Kidney glomerular epithelial cell (primary cell): Measurements from ENCODE around the gene PKNOX2.
A peak's percentile ranks its signal among the peaks of the same experiment; 100 is the strongest.

Experiments
- DNase-seq: peaks from one replicate; lab custom pipeline; 2025; lab: John Stamatoyannopoulos, UW

The PKNOX2 gene

GRCh38 chr11:125364121-125364826, 199.7 kb downstream of the PKNOX2 start:
- peak; percentile 12 for DNase-seq

- DNase-seq, result no peak
Observed at GRCh38 chr11:125365196-125365931, 200.8 kb downstream of the PKNOX2 start.

GRCh38 chr11:125367710-125368109, 203.2 kb downstream of the PKNOX2 start:
- DNase-seq, result no peak

GRCh38 chr11:125368757-125369156, 204.2 kb downstream of the PKNOX2 start:
- no peak for DNase-seq

- no peak for DNase-seq
Observed at GRCh38 chr11:125369808-125370207, 205.3 kb downstream of the PKNOX2 start.

GRCh38 chr11:125370561-125371389, 206.2 kb downstream of the PKNOX2 start:
- no peak for DNase-seq

- DNase-seq, result no peak
Observed at GRCh38 chr11:125371431-125371935, 206.9 kb downstream of the PKNOX2 start.

GRCh38 chr11:125372088-125372487, 207.5 kb downstream of the PKNOX2 start:
- DNase-seq, result no peak

GRCh38 chr11:125372911-125373310, 208.4 kb downstream of the PKNOX2 start:
- DNase-seq, result no peak

GRCh38 chr11:125373426-125374391, 209.2 kb downstream of the PKNOX2 start:
- peak; percentile 31 for DNase-seq

GRCh38 chr11:125374398-125374797, 209.8 kb downstream of the PKNOX2 start:
- no peak for DNase-seq

GRCh38 chr11:125375146-125375545, 210.6 kb downstream of the PKNOX2 start:
- peak; percentile 81 for DNase-seq

- peak; percentile 82 for DNase-seq
Observed at GRCh38 chr11:125376117-125376516, 211.6 kb downstream of the PKNOX2 start.

- peak; percentile 25 for DNase-seq
Observed at GRCh38 chr11:125376856-125377255, 212.3 kb downstream of the PKNOX2 start.

GRCh38 chr11:125378083-125378482, 213.5 kb downstream of the PKNOX2 start:
- DNase-seq, result no peak

- DNase-seq, result no peak
Observed at GRCh38 chr11:125378571-125378970, 214.0 kb downstream of the PKNOX2 start.

GRCh38 chr11:125379565-125379964, 215.0 kb downstream of the PKNOX2 start:
- DNase-seq, result no peak

GRCh38 chr11:125379981-125380380, 215.4 kb downstream of the PKNOX2 start:
- DNase-seq, result no peak

GRCh38 chr11:125380756-125381445, 216.3 kb downstream of the PKNOX2 start:
- no peak for DNase-seq

- no peak for DNase-seq
Observed at GRCh38 chr11:125381499-125382044, 217.0 kb downstream of the PKNOX2 start.
